H1 (cell line): Measurements from ENCODE around the gene PITX1. TPM values are rescaled to one million over a fixed set of nuclear protein-coding genes. Genes with fewer than 3 reads are reported as not detected.

Experiments used
- CTCF ChIA-PET: fragments of 300-600 bp; sonication (Branson Sonifier 250); formaldehyde crosslinking; loops from one replicate; lab custom pipeline; 2021; ENCODE audit not compliant: partially characterized antibody; lab: Charles Lee
- POLR2A ChIA-PET: fragments of 300-600 bp; sonication (Branson Sonifier 250); formaldehyde crosslinking; loops from one replicate; lab custom pipeline; 2021; ENCODE audit warnings: inconsistent platforms; ENCODE audit not compliant: partially characterized antibody; lab: Charles Lee
- DNase-seq, 2 experiments: peaks; one replicate each; pipeline versions ENCODE4 v3.0.0 to v3.0.0-alpha.2; 2010 to 2022; ENCODE audit warnings: low spot score in 2 of 2, low read depth in 1 of 2, mixed read lengths in 1 of 2
- FAIRE-seq: peaks from 2 replicates; lab custom pipeline; 2011; peaks lifted over from hg19 to GRCh38; lab: Jason Lieb, UNC
- H2AFZ ChIP-seq: 2 replicates; pipeline ENCODE4 v1.8.1; 2012; ENCODE audit warnings: low read length, inconsistent platforms
- H2AK5ac ChIP-seq: 2 replicates; pipeline ENCODE4 v1.6.1; 2013; ENCODE audit warnings: low read depth, low read length
- H2BK120ac ChIP-seq: replicated peaks from 2 replicates; pipeline ENCODE3; 2013; ENCODE audit warnings: low read depth, low read length, inconsistent platforms
- H2BK12ac ChIP-seq: 2 replicates; pipeline ENCODE4 v1.6.1; 2013; ENCODE audit warnings: low read depth, low read length
- H2BK15ac ChIP-seq: 2 replicates; pipeline ENCODE4 v1.6.1; 2013; ENCODE audit warnings: low read length
- H2BK20ac ChIP-seq: 2 replicates; pipeline ENCODE4 v1.6.1; 2013; ENCODE audit warnings: low read length
- H2BK5ac ChIP-seq: 2 replicates; pipeline ENCODE4 v1.6.1; 2013; ENCODE audit warnings: low read depth, low read length
- H3K14ac ChIP-seq: 2 replicates; pipeline ENCODE4 v1.6.1; 2013; ENCODE audit warnings: inconsistent platforms; ENCODE audit not compliant: insufficient read length
- H3K18ac ChIP-seq: 2 replicates; pipeline ENCODE4 v1.6.1; 2013; ENCODE audit warnings: low read length; ENCODE audit errors: extremely low read depth
- H3K23ac ChIP-seq: 2 replicates; pipeline ENCODE4 v1.6.1; 2013; ENCODE audit warnings: inconsistent platforms; ENCODE audit not compliant: insufficient read length
- H3K23me2 ChIP-seq: 2 replicates; pipeline ENCODE4 v1.6.1; 2013; ENCODE audit warnings: low read depth, low read length
- H3K27ac ChIP-seq: 2 replicates; pipeline ENCODE4 v1.6.1; 2011; ENCODE audit warnings: low read depth, low read length, inconsistent platforms
- H3K27me3 ChIP-seq, 4 experiments: replicated peaks in 1 of 4; 1 replicate in 1 of 4; 2 replicates in 3 of 4; pipeline versions ENCODE4 v1.6.1 to v1.8.1; 2011 to 2013; ENCODE audit warnings: low read length in 3 of 4, mild to moderate bottlenecking in 3 of 4, inconsistent platforms in 2 of 4, mixed read lengths in 2 of 4, moderate library complexity in 1 of 4; ENCODE audit not compliant: control insufficient read depth in 3 of 4, insufficient read depth in 3 of 4; ENCODE audit errors: extremely low read depth in 1 of 4
- H3K36me3 ChIP-seq, 4 experiments: 2 replicates each; pipeline versions ENCODE4 v1.6.1 to v1.8.1; 2011 to 2013; ENCODE audit warnings: mild to moderate bottlenecking in 4 of 4, low read length in 3 of 4, moderate library complexity in 2 of 4, control low read depth in 1 of 4, inconsistent platforms in 1 of 4; ENCODE audit not compliant: insufficient read depth in 4 of 4, control insufficient read depth in 2 of 4
- H3K4ac ChIP-seq: replicated peaks from 2 replicates; pipeline ENCODE3; 2013; ENCODE audit warnings: low read length, low read depth, mixed read lengths, inconsistent platforms; ENCODE audit not compliant: insufficient read length
- H3K4me1 ChIP-seq, 4 experiments: replicated peaks in 1 of 4; 1 replicate in 1 of 4; 2 replicates in 3 of 4; pipeline versions ENCODE4 v1.6.1 to v1.8.1; 2011 to 2013; ENCODE audit warnings: low read length in 3 of 4, inconsistent platforms in 2 of 4, mixed read lengths in 1 of 4; ENCODE audit not compliant: insufficient read depth in 4 of 4, control insufficient read depth in 3 of 4
- H3K4me2 ChIP-seq, 2 experiments: 2 replicates each; pipeline versions ENCODE4 v1.6.1 to v1.8.1; 2011 to 2013; ENCODE audit warnings: low read depth in 2 of 2, low read length in 2 of 2, control low read depth in 1 of 2, inconsistent platforms in 1 of 2, mild to moderate bottlenecking in 1 of 2; ENCODE audit not compliant: insufficient read depth in 1 of 2
- H3K4me3 ChIP-seq, 4 experiments: fragments of 200-600, 300-600 bp in 1 of 4; sonication (generic), shearing (Covaris generic), sonication (Bioruptor Twin) in 1 of 4; 2 replicates each; pipeline versions ENCODE4 v1.5.1 to v1.8.1; 2011 to 2016; ENCODE audit warnings: low read length in 4 of 4, low read depth in 3 of 4, control low read depth in 2 of 4, inconsistent platforms in 2 of 4, mild to moderate bottlenecking in 2 of 4, mixed read lengths in 1 of 4, moderate library complexity in 1 of 4; ENCODE audit not compliant: insufficient read depth in 2 of 4; ENCODE audit errors: extremely low read depth in 1 of 4
- H3K56ac ChIP-seq: replicated peaks from 2 replicates; pipeline ENCODE3; 2013; ENCODE audit warnings: low read depth, mild to moderate bottlenecking, mixed read lengths, low read length, inconsistent platforms; ENCODE audit not compliant: insufficient read length
- H3K79me1 ChIP-seq: 2 replicates; pipeline ENCODE4 v1.6.1; 2013; ENCODE audit warnings: low read depth, low read length, control low read depth
- H3K79me2 ChIP-seq, 2 experiments: 2 replicates each; pipeline versions ENCODE4 v1.6.1 to v1.8.1; 2012 to 2013; ENCODE audit warnings: low read length in 2 of 2, mild to moderate bottlenecking in 2 of 2, inconsistent platforms in 1 of 2; ENCODE audit not compliant: insufficient read depth in 2 of 2, control insufficient read depth in 1 of 2
- H3K9ac ChIP-seq, 4 experiments: replicated peaks in 1 of 4; 1 replicate in 1 of 4; 2 replicates in 3 of 4; pipeline versions ENCODE4 v1.6.1 to v1.8.1; 2011 to 2013; ENCODE audit warnings: low read depth in 3 of 4, low read length in 3 of 4, control low read depth in 2 of 4, mild to moderate bottlenecking in 2 of 4, moderate library complexity in 2 of 4, inconsistent platforms in 1 of 4; ENCODE audit errors: extremely low read depth in 1 of 4
- H3K9me3 ChIP-seq, 2 experiments: 2 replicates each; pipeline versions ENCODE4 v1.6.1 to v1.8.1; 2012 to 2013; ENCODE audit warnings: mild to moderate bottlenecking in 2 of 2, moderate library complexity in 2 of 2, control low read depth in 1 of 2, inconsistent platforms in 1 of 2, low read depth in 1 of 2, low read length in 1 of 2, mixed read lengths in 1 of 2; ENCODE audit not compliant: insufficient read depth in 2 of 2
- H4K20me1 ChIP-seq, 2 experiments: replicated peaks in 1 of 2; 2 replicates each; pipeline versions ENCODE3 to v1.8.1; 2011 to 2013; ENCODE audit warnings: inconsistent platforms in 2 of 2, low read length in 2 of 2, mild to moderate bottlenecking in 1 of 2; ENCODE audit not compliant: insufficient read depth in 2 of 2, control insufficient read depth in 1 of 2
- H4K5ac ChIP-seq: 2 replicates; pipeline ENCODE4 v1.6.1; 2013; ENCODE audit warnings: low read length, low read depth, mixed read lengths, inconsistent platforms; ENCODE audit not compliant: insufficient read length
- H4K8ac ChIP-seq: 2 replicates; pipeline ENCODE4 v1.8.0; 2013; ENCODE audit warnings: mild to moderate bottlenecking, moderate library complexity, low read length, inconsistent platforms; ENCODE audit not compliant: insufficient read depth; ENCODE audit errors: extremely low read depth
- H4K91ac ChIP-seq: replicated peaks from 2 replicates; pipeline ENCODE3; 2013; ENCODE audit warnings: low read length, mixed read lengths, inconsistent platforms; ENCODE audit not compliant: insufficient read length
- BACH1 ChIP-seq: IDR thresholded peaks from 2 replicates; pipeline ENCODE4 v1.6.1; 2012; ENCODE audit warnings: low read length, improper control_type of control experiment
- CEBPB ChIP-seq: IDR thresholded peaks from 2 replicates; pipeline ENCODE4 v1.6.1; 2012; ENCODE audit warnings: low read depth, low read length
- NANOG ChIP-seq: IDR thresholded peaks from 2 replicates; pipeline ENCODE4 v1.6.1; 2011; ENCODE audit warnings: low read length, low read depth, mild to moderate bottlenecking, inconsistent platforms; ENCODE audit not compliant: insufficient read depth, poor library complexity, severe bottlenecking
- SP1 ChIP-seq: IDR thresholded peaks from 2 replicates; pipeline ENCODE4 v1.6.1; 2011; ENCODE audit warnings: low read depth, low read length
- WGBS, 2 experiments: shearing (Covaris generic) in 1 of 2; methylation state at CpG; one replicate each; pipeline versions ENCODE4 v1.1.6 to v1.1.7; 2013 to 2015; ENCODE audit warnings: low lambda C conversion rate in 2 of 2, mixed read lengths in 2 of 2, inconsistent platforms in 1 of 2, low coverage in 1 of 2, missing lambda C conversion rate in 1 of 2; ENCODE audit not compliant: insufficient replicate concordance in 2 of 2, insufficient coverage in 1 of 2, insufficient read length in 1 of 2; ENCODE audit errors: extremely low coverage in 1 of 2, missing lambda C conversion rate in 1 of 2; 5-methylcytosine and 5-hydroxymethylcytosine counted together
- polyA plus RNA-seq, 7 experiments: library from polyadenylated mRNA; depleted of rRNA in 3 of 7; stranded (reverse) in 5 of 7; unstranded in 2 of 7; fragments of >200 nt in 5 of 7; fragments of 200-250 nt in 2 of 7; gene quantifications; 1 replicate in 5 of 7; 2 replicates in 1 of 7; 4 replicates in 1 of 7; pipeline versions ENCODE4 v1.2.1 to v1.2.3, GENCODE V29; 2011 to 2013; ENCODE audit warnings: missing spikeins in 2 of 7, mixed read lengths in 2 of 7
- total RNA-seq: library from RNA; stranded (reverse); fragmentation: NEBNext Ultra II Directional; extraction: Animal tissue kit (Norgen Biotek cat#: 25700); gene quantifications from 2 replicates; pipeline ENCODE4 v1.2.1, GENCODE V29; 2021

The PITX1 gene
- total and polyA plus RNA-seq, 2 of the 8 experiments (the other 6 are each of a cell fraction or from before 2014, with no cell fraction given) = 0.03 TPM; not detected in 1

- Histone ChIP-seq H4K20me1 (peaks cover 3 to 7% of the 10 kb centered on the region in 2 experiments), H2AK5ac (no peak overlapping the region), H3K79me2 (no peaks in the 10 kb centered on the region), H4K91ac (no peak overlapping the region), H2BK120ac (no peak overlapping the region), H3K4me3 (no peak overlapping the region), H3K36me3 (no peaks in the 10 kb centered on the region), H2BK20ac (no peak overlapping the region), H4K5ac (no peak overlapping the region), H2AFZ (no peak overlapping the region), H4K8ac (no peak overlapping the region), H3K23ac (no peak overlapping the region), H3K27ac (no peak overlapping the region), H2BK12ac (no peak overlapping the region), H3K27me3 (peaks cover 2 to 45% (median 24%) of the 10 kb centered on the region in 4 experiments; a peak in 6 of 7 replicates), H3K4ac (no peak overlapping the region), H3K9me3 (no peaks in the 10 kb centered on the region; a peak in 1 of 4 replicates), H3K9ac (no peak overlapping the region), H3K18ac (no peak overlapping the region), H2BK5ac (no peak overlapping the region), H3K14ac (no peak overlapping the region), H3K4me2 (no peak overlapping the region), H3K23me2 (no peaks in the 10 kb centered on the region; the same call in 1 of the 2 replicates), H2BK15ac (no peak overlapping the region), H3K4me1 (peaks cover 5 to 10% (median 5%) of the 10 kb centered on the region in 4 experiments; a peak in 6 of 7 replicates), H3K56ac (no peak overlapping the region), H3K79me1 (no peaks in the 10 kb centered on the region)
- DNase-seq (no peak), FAIRE-seq (no peak)
- ChIA-PET CTCF (interaction anchor here (0.9 kb wide), 1 partner anchor 11 kb away, joined by 3 read pairs; no protein-coding TSS in a partner anchor), POLR2A (no interaction called here)
- TF ChIP-seq SP1 (no peak), BACH1 (no peak), CEBPB (no peak), NANOG (no peak)
- 93% methylated on average over 4 of the region's 4 CpGs; no CpG with 5 or more reads in 1 of the 2 experiments for WGBS, 2 experiments
Observed at GRCh38 chr5:135076801-135077200, 42.8 kb upstream of the PITX1 start.
